ENCODE data around the gene DCAF8L2.

GRCh38 chrX:27548624-27549023 is 41.5 kb upstream of the DCAF8L2 start:
- TF ChIP-seq SRSF1 (IDR thresholded peaks at IDR 0.05; ENCODE audit: low read depth, low read length), result no peak
- TF ChIP-seq CTCF (IDR thresholded peaks at IDR 0.05 in 2 of 3, conservative IDR thresholded peaks at IDR 0.05 in 1 of 3; ENCODE audit: insufficient read depth in 2 of 3, low read depth in 1 of 3, low read length in 3 of 3), result no peak
- TF ChIP-seq CREM (IDR thresholded peaks at IDR 0.05; ENCODE audit: low read depth), result no peak
- no peak for TF ChIP-seq POLR2A (conservative IDR thresholded peaks at IDR 0.05)
- TF ChIP-seq USF2 (CRISPR knock-in tag; IDR thresholded peaks at IDR 0.05), result no peak
- TF ChIP-seq NFATC3 (IDR thresholded peaks at IDR 0.05), result no peak
- no peak for TF ChIP-seq POLR2AphosphoS5 (IDR thresholded peaks at IDR 0.05; ENCODE audit: control insufficient read depth, insufficient read depth, low read depth, low read length)
- no peak for TF ChIP-seq SMAD3 (CRISPR knock-in tag; conservative IDR thresholded peaks at IDR 0.05)
- no peak for TF ChIP-seq CREB3 (tag; conservative IDR thresholded peaks at IDR 0.05; ENCODE audit: low read depth)

Data from K562 (cell line).